LNCaP clone FGC (cell line): ENCODE data around the gene TMEM243.

ENCODE experiments used
- DNase-seq: peaks from one replicate; pipeline ENCODE4 v3.0.0-alpha.2; 2011; ENCODE audit warnings: low read depth
- H3K4me3 ChIP-seq: 2 replicates; pipeline ENCODE4 v1.5.1; 2011; ENCODE audit warnings: mild to moderate bottlenecking, low read depth, low read length, control low read depth
- TF ChIP-seq, protein P1 (sequence below): IDR thresholded peaks from 2 replicates; pipeline ENCODE4 v1.5.1; 2012; ENCODE audit warnings: mild to moderate bottlenecking; ENCODE audit not compliant: control insufficient read depth, insufficient read depth; ENCODE audit errors: extremely low read depth

Gene TMEM243

DNA sequence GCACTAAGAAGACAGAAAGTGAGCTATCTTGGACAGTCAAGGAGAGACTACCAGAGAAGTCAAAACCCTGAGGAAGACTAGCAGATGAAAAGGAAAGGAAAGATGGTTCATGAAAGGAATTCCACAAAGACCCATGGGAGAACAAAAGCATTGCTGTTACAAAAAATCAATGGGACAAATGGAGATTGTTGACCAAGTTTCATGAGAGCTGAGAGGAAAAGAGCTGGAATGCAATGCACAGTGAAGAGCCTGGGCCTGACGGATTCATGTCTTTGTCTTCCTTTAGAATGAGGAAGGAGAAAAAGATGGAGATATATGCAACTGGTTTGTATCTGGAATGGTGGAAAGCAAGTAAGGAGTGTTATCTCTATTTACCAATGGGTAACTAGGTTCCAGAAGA is 17.3 kb downstream of the TMEM243 start:
- DNase-seq: no peak
- TF ChIP-seq, protein P1, sequence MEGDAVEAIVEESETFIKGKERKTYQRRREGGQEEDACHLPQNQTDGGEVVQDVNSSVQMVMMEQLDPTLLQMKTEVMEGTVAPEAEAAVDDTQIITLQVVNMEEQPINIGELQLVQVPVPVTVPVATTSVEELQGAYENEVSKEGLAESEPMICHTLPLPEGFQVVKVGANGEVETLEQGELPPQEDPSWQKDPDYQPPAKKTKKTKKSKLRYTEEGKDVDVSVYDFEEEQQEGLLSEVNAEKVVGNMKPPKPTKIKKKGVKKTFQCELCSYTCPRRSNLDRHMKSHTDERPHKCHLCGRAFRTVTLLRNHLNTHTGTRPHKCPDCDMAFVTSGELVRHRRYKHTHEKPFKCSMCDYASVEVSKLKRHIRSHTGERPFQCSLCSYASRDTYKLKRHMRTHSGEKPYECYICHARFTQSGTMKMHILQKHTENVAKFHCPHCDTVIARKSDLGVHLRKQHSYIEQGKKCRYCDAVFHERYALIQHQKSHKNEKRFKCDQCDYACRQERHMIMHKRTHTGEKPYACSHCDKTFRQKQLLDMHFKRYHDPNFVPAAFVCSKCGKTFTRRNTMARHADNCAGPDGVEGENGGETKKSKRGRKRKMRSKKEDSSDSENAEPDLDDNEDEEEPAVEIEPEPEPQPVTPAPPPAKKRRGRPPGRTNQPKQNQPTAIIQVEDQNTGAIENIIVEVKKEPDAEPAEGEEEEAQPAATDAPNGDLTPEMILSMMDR: no peak
- no peak overlapping the region for H3K4me3 ChIP-seq

GRCh38 chr7:87199700-87200450 is 19.7 kb downstream of the TMEM243 start:
- H3K4me3 ChIP-seq: no peak overlapping the region
- TF ChIP-seq, protein P1: no peak
- no peak for DNase-seq

DNA sequence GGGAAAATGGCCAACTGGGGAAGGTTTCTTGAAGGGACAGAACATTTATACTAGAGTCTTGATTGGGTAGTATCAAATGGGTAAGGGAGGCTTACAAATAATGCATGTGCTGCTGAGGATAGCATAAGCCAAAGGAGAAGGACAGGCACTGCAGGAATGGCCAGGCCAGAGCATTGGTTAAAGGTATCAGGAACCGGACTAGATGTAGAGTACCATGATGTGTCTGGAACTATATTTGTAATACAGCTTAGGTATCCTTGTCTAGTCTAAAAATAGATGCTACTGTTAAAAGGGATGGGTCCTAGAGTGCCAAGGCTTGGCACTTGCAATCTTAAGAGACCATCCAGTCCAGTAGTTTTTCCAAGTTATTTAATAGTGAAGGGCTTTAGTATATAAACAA is 20.3 kb downstream of the TMEM243 start:
- no peak for DNase-seq
- TF ChIP-seq, protein P1: no peak
- H3K4me3 ChIP-seq: no peak overlapping the region

DNA sequence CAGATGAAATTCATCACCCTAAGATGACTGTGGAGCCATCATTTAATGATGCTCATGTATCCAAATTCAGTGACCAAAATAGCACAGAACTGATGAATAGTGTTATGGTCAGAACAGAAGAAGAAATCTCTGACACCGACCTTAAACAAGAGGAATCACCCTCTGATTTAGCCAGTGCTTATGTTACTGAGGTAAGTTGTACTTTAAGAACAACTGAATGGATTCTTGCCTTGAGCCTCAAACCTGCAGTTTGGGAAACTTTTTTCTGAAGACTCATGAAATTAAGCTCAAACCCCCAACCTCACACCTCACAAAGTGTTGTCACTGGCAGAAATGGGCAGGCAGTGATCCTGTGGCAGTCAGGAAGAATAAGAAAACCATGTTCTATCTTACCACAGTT is 25.6 kb downstream of the TMEM243 start:
- TF ChIP-seq, protein P1: no peak
- H3K4me3 ChIP-seq: no peak overlapping the region
- DNase-seq: no peak

- H3K4me3 ChIP-seq: no peak overlapping the region
- no peak for DNase-seq
- TF ChIP-seq, protein P1: no peak
Measured at GRCh38 chr7:87192784-87193487, 26.6 kb downstream of the TMEM243 start.

DNA sequence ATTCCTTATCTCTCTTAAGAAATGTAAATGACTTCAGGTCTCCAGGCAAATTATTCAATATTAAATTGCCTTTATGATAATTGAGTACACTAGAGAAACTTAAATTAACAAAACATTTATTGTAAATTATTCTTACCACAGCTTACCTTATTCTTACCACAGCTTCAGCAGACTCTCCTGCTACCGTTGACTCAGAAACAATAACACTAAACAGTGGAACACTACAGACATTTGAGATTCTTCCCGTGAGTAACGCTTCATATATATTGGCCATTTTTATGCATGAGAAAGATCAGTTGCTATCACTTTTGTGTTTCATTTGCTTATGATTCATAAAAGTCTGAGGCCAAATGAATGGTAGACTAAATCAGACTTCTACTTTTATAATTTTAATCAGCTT is 28.7 kb downstream of the TMEM243 start:
- TF ChIP-seq, protein P1: no peak
- DNase-seq: no peak
- H3K4me3 ChIP-seq: no peak overlapping the region
